NCI-H2029 treated with DMSO at 0.1 percent for 48 hours (cell line): ENCODE results near the gene SYT15.
"Not testable (repeated sequence)": the region's sequence is repeated elsewhere in the genome, so short reads cannot be mapped to it uniquely, and the experiment has no call there.

ENCODE experiments used
- DNase-seq: peaks from one replicate; lab custom pipeline; 2025; lab: John Stamatoyannopoulos, UW

Gene SYT15

GRCh38 chr10:46556515-46557318 is 22.2 kb upstream of the SYT15 start, which contains the start of gene GPRIN2:
TSS of gene GPRIN2 (minus strand) at chr10:46556658. CDS start at chr10:46550736, 5,922 bp downstream.
- no peak for DNase-seq

DNA sequence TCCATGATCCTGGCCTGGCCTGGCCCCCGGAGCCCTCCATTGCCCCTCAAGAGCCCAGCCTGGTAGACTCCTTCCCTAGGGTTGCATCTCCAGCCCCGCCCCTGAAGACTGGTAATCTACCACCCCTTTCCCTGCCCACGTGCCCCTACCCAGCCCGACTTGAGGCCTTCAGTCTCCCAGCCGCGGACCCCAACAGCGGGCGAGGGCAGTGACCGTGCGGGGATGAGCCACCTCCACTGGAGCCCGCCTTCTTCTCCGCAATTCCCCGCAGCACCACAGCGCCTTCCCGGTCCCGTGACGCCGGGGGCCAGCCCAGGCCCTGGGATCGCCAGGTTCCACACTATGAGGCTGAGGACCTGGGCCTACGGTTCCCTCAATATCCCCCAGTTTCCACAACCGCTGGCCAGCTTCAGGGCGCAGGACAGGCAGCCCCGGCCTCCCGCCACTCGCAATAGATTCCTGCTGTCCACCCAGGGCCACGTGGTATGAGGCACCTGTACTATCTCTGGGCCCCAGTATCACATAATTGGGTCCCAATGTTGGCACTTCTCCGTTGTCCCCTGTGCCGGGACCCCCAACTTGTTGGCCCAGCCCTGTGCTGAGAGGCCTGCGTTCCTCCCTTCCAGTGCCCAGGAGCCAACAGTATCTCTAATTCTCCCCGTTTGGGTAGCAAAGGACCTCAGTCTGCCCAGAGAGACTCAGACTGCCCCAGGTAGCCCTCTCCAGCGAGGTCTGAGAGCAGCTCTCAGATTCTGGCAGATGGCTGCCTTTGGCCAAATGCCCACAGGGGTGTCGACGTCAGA is 21.4 kb upstream of the SYT15 start:
- DNase-seq: no peak

DNA sequence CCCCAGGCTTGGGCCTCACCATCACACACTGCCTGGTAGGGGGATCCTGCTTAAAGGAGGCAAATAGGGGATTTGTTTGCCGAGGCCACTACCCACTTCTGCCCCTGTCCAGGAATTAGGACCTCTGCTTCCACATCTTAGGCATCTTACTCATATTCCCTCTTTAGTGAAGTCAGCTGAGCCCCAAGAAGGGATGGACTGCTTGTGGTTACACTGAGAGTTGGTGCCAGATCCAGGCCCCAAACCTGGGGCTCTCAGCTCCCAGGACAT is 20.9 kb upstream of the SYT15 start:
- DNase-seq: no peak

DNA sequence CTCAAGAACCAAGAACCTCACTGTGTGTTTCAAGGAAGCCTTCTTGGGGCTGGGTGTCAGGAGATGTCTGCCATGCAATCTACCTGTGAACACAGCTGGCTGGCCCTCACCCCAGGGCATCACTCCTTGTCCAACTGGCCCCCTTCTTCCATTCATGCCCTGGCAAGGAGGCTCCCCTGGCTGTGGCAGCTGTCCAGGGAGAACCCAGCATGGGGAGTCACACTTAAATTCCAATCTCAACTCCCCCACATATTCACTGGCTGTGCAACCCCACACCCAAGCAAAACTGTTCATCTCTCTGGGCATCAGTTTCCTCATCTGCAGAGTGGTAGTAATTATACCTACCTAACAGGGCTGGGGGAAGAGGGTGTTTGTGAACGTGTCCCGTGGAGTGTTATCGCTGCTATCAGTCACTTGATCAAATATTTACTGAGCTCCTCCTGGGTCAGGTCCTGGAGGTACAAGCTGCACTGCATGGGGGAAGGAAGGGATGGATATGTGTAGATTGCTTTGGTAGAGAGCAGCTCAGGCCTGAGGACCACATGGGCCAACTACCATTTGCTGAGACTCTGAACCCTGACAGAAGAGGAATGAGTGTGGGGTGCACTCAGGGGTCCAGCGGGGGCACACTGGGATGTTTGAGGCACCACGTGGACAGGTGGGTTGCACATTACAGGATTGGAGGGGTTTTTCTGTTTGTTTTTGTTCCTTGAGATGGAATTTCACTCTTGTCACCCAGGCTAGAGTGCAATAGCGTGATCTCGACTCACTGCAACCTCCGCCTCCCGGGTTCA is 20.3 kb upstream of the SYT15 start:
- peak; percentile 88 for DNase-seq

DNA sequence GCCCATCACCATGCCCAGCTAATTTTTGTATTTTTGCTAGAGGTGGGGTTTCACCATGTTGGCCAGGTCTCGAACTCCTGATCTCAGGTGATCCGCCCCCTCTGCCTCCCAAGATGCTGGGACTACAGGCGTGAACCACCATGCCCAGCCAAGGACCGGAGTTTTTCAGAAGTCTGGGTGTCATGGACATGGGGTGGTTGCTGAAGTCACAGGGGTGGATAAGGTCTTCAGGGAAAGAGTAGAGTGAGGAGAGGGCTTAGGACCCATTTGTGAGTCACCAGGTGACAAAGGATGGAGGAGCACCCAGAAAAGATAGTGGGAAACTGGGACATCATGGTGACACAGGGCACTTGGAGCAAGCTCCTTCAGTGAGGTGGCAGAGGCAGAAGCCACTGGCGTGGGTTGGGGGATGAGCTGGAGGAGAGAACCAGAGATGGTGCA is 19.7 kb upstream of the SYT15 start:
- no peak for DNase-seq

DNA sequence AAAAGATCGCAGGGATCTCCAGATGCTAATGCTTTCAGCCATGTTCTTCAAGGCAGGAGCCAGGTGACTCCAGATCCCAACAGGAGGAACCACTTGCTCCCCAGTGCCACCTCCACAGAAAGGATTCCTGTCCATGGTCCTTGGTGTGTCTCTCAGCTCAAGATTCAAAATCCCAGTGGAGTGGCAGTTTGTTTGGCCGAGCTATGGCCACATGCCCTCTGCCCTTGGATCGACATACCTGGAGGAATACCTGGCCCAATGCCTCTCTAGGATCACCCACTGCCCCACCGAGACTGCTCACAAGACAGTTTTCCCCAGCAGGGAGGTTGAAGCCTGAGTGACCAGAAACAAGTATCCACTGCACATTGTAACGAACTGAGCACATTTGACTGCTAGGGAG is 18.5 kb upstream of the SYT15 start:
- DNase-seq: no peak

- no peak for DNase-seq
These were observed 18.0 kb upstream of the SYT15 start for GRCh38 chr10:46560952-46561351.

GRCh38 chr10:46565591-46566332 is 13.2 kb upstream of the SYT15 start:
- peak; percentile 49 for DNase-seq

- DNase-seq: not testable (repeated sequence)
These were observed 11.8 kb upstream of the SYT15 start for GRCh38 chr10:46567151-46567550.

DNA sequence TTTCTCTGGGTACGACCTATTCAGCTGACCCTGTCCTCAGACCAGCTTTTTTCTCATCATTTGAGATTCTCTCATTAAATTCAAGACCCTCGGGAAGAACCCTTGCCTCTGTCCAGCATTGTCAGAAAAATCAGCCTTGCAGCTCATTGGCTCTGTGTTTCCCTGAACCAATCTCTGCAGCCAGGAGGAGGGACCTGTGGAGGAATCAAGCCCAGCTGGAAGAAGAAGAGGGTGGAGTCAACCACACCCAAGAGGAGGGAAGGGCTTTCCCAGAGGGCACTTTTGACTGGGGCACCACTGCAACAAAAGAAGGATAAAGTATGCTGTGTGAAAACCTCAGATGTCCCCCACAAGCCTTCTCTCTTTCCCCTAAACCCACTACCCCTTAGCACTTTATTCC is 8.3 kb upstream of the SYT15 start:
- DNase-seq: not testable (repeated sequence)

DNA sequence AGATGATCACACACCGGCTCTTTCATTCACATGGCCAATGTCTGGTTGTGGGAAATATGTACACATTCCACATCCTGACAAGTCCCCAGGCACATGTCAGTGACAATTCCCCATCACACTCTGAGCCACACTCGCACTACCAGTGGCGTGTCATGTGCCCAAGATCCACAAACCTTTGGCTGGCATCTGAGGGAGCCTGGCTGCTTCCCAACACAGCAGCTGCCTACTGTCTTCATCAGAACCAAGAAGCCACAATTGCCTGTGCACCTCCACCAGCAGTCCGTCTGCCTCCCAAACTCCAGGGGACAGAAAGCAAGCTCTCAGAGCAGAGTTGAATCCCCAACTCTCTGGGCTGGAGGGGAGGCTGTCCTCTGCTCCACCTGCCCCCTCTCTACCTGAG is 6.2 kb upstream of the SYT15 start:
- not testable (repeated sequence) for DNase-seq

DNA sequence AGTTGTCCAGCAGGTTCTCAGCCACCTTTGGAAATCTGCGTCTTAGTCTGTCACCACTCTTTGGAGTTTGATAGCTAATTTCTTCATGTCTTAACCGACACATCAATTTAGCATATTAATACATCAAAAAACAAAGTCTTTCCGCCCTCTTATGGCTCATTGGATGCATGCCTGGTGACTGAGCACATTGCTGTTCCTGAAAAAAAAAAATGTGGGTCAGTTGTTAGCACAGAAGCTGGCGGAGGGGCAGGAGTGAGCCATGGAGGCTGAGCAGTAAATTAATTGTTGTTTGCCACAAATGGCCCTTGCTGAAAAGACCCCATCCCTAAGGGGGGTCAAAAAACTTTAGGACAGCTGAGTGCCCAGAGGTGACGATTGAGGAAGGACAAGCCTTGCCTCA is 5.6 kb upstream of the SYT15 start:
- DNase-seq: not testable (repeated sequence)

GRCh38 chr10:46573884-46574283 is 5.0 kb upstream of the SYT15 start:
- DNase-seq: not testable (repeated sequence)

GRCh38 chr10:46577624-46578473 is 1.1 kb upstream of the SYT15 start:
- DNase-seq: not testable (repeated sequence)

- DNase-seq: not testable (repeated sequence)
These were observed 450 bp downstream of the SYT15 start for GRCh38 chr10:46579378-46579777.

- not testable (repeated sequence) for DNase-seq
These were observed 3.1 kb downstream of the SYT15 start for GRCh38 chr10:46581997-46582396.

DNA sequence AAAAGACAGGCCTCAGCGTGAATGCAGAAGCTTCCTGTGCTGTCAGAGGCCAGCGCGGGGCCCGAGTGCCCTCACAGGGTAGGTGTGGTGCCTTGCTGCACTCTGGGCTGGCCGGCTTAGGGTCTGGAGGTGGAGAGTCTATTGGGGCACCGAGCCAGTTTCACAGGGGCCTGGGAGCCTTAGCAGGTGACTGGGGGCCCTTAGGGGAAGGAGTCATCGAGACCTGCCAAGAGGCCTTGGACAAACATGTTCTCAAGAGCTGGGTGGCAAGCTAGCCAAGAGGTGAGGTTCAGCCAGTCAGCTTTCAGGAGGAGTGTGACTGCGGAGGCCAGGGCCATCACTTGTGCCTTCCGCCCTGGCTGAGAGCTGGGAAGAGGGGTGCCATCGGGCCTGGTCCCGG is 3.6 kb downstream of the SYT15 start:
- not testable (repeated sequence) for DNase-seq

GRCh38 chr10:46584196-46584595 is 5.3 kb downstream of the SYT15 start:
- not testable (repeated sequence) for DNase-seq

DNA sequence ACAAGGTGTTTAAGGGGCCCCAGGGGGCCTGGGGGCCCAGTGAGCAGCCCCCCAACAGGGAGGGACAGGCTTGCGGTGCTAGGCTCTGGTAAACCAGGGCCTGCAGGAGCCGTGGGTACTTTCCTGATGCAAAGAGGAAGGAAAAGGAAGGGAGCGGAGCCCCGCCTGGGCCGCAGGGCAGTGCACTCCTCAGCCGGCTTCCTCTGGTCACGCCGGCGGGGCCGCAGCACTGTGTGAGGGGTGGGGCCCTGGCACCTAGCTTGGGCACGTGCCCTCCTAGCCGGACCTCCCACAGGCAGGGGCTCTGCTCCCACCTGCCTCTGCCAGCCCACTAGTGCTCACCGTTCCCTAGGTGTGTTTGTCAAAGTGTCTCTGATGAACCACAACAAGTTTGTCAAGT is 6.3 kb downstream of the SYT15 start:
- not testable (repeated sequence) for DNase-seq

DNA sequence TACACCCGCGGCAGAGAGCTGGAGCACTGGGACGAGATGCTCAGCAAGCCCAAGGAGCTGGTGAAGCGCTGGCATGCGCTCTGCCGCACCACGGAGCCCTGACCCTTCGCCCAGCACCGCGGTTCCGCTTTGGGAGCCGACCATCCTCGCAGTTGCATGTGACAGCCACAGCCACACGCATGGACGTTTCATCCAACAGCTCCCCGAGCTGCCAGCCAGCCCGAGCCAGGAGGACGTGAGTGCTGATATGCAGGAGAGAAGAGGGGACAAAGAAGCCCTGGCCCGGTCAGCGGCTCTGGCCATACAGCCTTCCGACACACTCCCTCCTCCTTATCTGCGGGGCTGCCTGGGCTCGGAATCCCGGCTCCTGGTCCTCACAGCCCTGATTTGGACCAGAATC is 8.6 kb downstream of the SYT15 start:
- not testable (repeated sequence) for DNase-seq

DNA sequence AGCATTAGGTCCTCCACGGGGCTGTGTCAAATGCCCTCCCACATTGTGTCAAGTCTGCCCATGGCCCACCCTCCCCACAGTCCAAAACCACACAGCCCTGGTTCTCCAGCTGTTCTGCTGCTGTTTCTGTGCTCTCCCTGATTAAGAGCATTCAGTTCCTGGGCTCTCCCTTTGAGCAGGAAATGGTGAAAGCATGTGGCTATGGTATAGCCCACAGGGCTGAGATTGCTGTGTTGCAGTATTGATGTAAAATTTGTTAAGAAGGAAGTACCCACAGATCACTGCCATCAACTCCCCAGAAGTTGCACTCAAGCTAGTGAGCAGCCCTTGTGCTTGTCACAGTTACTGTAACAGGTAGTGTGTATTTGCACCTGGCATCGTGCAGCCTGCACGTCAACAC is 9.3 kb downstream of the SYT15 start:
- not testable (repeated sequence) for DNase-seq
